HEK293T (cell line): ENCODE measurements around the gene LARP1B.
"Not testable (repeated sequence)": the region's sequence is repeated elsewhere in the genome, so short reads cannot be mapped to it uniquely, and the experiment has no call there.

Experiments used
- CTCF ChIA-PET: fragments of 350-600 bp; formaldehyde crosslinking; extraction: SDS; loops from one replicate; lab custom pipeline; 2021; ENCODE audit warnings: antibody characterized with exemption, inconsistent platforms; lab: Yijun Ruan, JAX
- POLR2A ChIA-PET: fragments of 350-600 bp; formaldehyde crosslinking; extraction: SDS; loops from one replicate; lab custom pipeline; 2020; ENCODE audit warnings: antibody characterized with exemption, inconsistent platforms; lab: Yijun Ruan, JAX
- DNase-seq: peaks from one replicate; pipeline ENCODE4 v3.0.0; 2012; ENCODE audit warnings: mixed read lengths; ENCODE audit errors: extremely low spot score
- ARNT ChIP-seq: fragments of 450-650 bp; IDR thresholded peaks from 2 replicates; pipeline ENCODE4 v1.6.1; 2017; ENCODE audit warnings: mild to moderate bottlenecking
- BHLHE40 ChIP-seq: fragments of 450-650 bp; IDR thresholded peaks from 2 replicates; pipeline ENCODE4 v1.6.1; 2016; ENCODE audit warnings: mild to moderate bottlenecking, moderate library complexity, borderline replicate concordance
- CTBP1 ChIP-seq: fragments of 450-650 bp; IDR thresholded peaks from 2 replicates; pipeline ENCODE4 v1.6.1; 2016; ENCODE audit warnings: borderline replicate concordance
- ELF4 ChIP-seq: fragments of 450-650 bp; IDR thresholded peaks from 2 replicates; pipeline ENCODE4 v1.6.1; 2017; ENCODE audit warnings: antibody characterized with exemption
- FOXA1 ChIP-seq: fragments of 450-650 bp; IDR thresholded peaks from 2 replicates; pipeline ENCODE4 v1.6.1; 2016; ENCODE audit warnings: mild to moderate bottlenecking
- FOXK2 ChIP-seq: fragments of 450-650 bp; IDR thresholded peaks from 2 replicates; pipeline ENCODE4 v1.6.1; 2016; ENCODE audit warnings: mild to moderate bottlenecking
- FOXM1 ChIP-seq: fragments of 450-650 bp; IDR thresholded peaks from 2 replicates; pipeline ENCODE4 v1.6.1; 2017; ENCODE audit warnings: mild to moderate bottlenecking, borderline replicate concordance
- HDGF ChIP-seq: fragments of 450-650 bp; IDR thresholded peaks from 2 replicates; pipeline ENCODE4 v1.6.1; 2017; ENCODE audit warnings: antibody characterized with exemption, borderline replicate concordance
- L3MBTL2 ChIP-seq: fragments of 450-650 bp; conservative IDR thresholded peaks from 2 replicates; pipeline ENCODE4 v1.6.1; 2016; ENCODE audit warnings: mild to moderate bottlenecking
- LEF1 ChIP-seq: fragments of 450-650 bp; IDR thresholded peaks from 2 replicates; pipeline ENCODE4 v1.6.1; 2017; ENCODE audit warnings: mild to moderate bottlenecking, borderline replicate concordance
- NFRKB ChIP-seq: fragments of 450-650 bp; IDR thresholded peaks from 2 replicates; pipeline ENCODE4 v1.6.1; 2016; ENCODE audit warnings: mild to moderate bottlenecking, moderate library complexity
- PKNOX1 ChIP-seq: fragments of 450-650 bp; IDR thresholded peaks from 2 replicates; pipeline ENCODE4 v1.6.1; 2016
- SP1 ChIP-seq: fragments of 450-650 bp; IDR thresholded peaks from 2 replicates; pipeline ENCODE4 v1.6.1; 2017
- SUZ12 ChIP-seq: fragments of 450-650 bp; IDR thresholded peaks from 2 replicates; pipeline ENCODE4 v1.6.1; 2016; ENCODE audit warnings: mild to moderate bottlenecking
- TARDBP ChIP-seq: fragments of 450-650 bp; IDR thresholded peaks from 2 replicates; pipeline ENCODE4 v1.6.1; 2016
- ZNF384 ChIP-seq: fragments of 450-650 bp; IDR thresholded peaks from 2 replicates; pipeline ENCODE4 v1.6.1; 2016

Gene LARP1B

DNA sequence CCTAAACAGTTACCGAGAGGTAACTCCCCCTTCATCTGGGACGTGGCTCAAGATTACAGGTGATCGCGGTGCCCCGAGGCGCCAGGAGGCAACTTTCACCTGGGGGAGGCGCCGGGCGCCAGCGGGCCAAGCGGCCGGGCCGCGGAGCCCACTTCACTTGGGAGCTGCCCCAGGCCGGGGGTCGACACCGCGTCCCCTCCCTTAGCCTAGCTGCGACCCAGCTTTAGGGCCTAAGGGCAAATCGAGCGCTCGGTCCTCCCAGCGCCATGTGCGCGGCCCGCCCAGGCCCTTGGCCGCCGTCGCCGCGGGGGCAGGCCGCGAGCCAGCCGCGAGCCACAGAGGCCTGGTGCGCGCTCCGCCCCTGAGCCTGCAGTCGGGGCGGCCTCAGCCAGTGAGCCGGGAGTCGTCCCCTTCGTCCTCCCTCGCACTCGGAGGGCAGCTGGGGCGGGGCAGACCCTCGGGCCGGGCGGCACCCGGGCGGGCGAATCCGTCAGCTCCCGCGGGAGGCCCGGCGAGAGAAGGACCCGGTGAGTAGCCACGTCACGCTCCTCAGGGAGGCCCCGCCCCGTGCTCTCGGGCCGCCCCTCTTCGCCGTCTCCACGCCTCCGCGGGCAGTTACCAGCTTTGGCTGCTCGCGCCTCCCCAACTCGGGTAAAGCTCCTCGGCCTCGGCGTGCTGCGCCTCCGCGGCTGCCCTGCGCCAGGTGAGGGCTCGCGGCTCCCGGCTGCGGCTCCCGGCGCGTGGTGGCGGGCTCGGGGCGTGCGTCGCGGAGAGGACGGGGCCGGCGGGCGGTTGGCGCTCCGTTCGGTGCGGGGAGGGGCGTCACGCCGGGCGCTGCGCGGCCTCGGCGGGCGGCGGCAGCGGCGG lies at the start of gene LARP1B:
LARP1B (plus strand) TSS at position 614 of the 867 bp plus-strand sequence. CDS start 13,640 bp downstream, outside the sequence.
- POLR2A ChIA-PET: interaction anchor here (0.6 to 2.7 kb wide), 16 partner anchors 8 to 458 kb away, joined by 3 to 24 read pairs (median 4); partner anchors contain the start of genes ABHD18, HSPA4L, INTU and MFSD8
- TF ChIP-seq FOXA1: no peak
- TF ChIP-seq ARNT: 0 out of 2 replicates have a peak, but pooled peaks have one; percentile 34
- peak; percentile 23; the same call in 1 of the 2 replicates for TF ChIP-seq PKNOX1
- TF ChIP-seq CTBP1: no peak
- TF ChIP-seq L3MBTL2: peak; percentile 70; the same call in 1 of the 2 replicates
- TF ChIP-seq LEF1: peak; percentile 87; the same call in 1 of the 2 replicates
- TF ChIP-seq NFRKB: no peak
- no peak for TF ChIP-seq SP1
- TF ChIP-seq SUZ12: no peak
- no peak for TF ChIP-seq ELF4
- TF ChIP-seq ZNF384: no peak
- peak; percentile 39 for TF ChIP-seq FOXM1
- TF ChIP-seq BHLHE40: no peak
- CTCF ChIA-PET: interaction anchor here (0.7 to 0.9 kb wide), 3 partner anchors 9 to 334 kb away, joined by 3 to 5 read pairs (median 4); no protein-coding TSS in a partner anchor
- peak; percentile 93 for DNase-seq

DNA sequence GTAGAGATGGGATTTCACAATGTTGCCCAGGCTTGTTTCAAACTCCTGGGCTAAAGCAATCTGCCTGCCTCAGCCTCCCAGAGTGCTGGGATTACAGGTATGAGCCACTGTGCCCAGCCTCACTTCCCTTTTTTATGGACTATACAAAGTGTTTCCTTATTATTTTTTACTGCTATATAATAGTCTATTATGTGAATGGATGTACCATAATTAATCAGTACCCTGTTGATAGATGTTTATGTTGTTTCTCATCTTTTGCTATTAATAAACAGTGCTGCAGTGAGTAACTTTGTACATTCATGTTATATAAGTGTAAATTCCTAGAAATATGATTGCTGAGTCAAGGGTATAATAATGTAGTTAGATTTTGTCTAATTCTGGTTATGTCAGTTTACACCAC lies 35.8 kb upstream of the LARP1B start:
- ChIA-PET CTCF (no interaction called here), POLR2A (no interaction called here)
- no peak for DNase-seq
- TF ChIP-seq ELF4 (no peak), SUZ12 (no peak), FOXK2 (no peak), FOXA1 (no peak), HDGF (no peak), PKNOX1 (no peak), LEF1 (no peak), FOXM1 (no peak), CTBP1 (no peak), L3MBTL2 (no peak), TARDBP (no peak), SP1 (no peak), ZNF384 (no peak), NFRKB (no peak), BHLHE40 (no peak)

GRCh38 chr4:128029907-128030306 lies 31.2 kb upstream of the LARP1B start:
- POLR2A ChIA-PET: no interaction called here
- TF ChIP-seq FOXK2: no peak
- TF ChIP-seq NFRKB: no peak
- no peak for TF ChIP-seq HDGF
- TF ChIP-seq TARDBP: no peak
- no peak for TF ChIP-seq FOXM1
- TF ChIP-seq CTBP1: no peak
- no peak for TF ChIP-seq SUZ12
- TF ChIP-seq PKNOX1: no peak
- no peak for TF ChIP-seq ZNF384
- TF ChIP-seq FOXA1: no peak
- TF ChIP-seq LEF1: no peak
- TF ChIP-seq SP1: no peak
- TF ChIP-seq ARNT: no peak
- TF ChIP-seq L3MBTL2: no peak
- no peak for TF ChIP-seq BHLHE40
- TF ChIP-seq ELF4: no peak
- CTCF ChIA-PET: no interaction called here
- no peak for DNase-seq

DNA sequence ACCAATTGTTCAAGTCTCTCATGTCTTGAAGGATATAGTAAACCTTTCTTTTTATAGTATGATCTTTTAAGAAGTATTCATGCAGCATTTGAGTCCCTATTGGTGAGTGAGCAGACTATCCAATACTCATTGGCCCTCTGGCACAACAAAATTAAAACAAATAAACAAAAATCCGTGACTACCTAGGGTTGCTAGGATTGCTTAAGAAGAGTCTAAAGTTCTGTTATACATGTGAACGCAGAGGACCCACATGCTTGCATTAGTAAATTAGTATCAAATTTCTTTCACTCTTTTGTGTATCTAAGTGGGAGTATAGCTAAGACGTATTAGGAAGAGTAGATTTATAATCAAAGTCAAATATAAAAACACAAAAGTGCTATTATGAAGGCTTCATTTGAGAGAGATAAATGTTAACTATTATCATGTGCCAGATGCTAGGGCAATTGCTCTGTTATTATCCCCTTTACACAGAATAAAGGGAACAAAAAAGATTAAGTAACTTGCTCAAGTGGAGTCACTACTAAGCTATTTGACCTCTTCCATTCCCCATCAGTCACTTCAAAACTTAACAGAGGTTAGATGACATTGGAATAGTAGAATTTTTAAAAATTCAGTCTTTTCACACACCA lies 29.2 kb upstream of the LARP1B start:
- ChIA-PET POLR2A (no interaction called here), CTCF (interaction anchor here (1.0 kb wide), 1 partner anchor 27 kb away, joined by 3 read pairs; no protein-coding TSS in a partner anchor)
- TF ChIP-seq ZNF384 (no peak), NFRKB (no peak), ARNT (no peak), HDGF (no peak), FOXM1 (no peak), FOXK2 (no peak), FOXA1 (no peak), TARDBP (no peak), SP1 (no peak), BHLHE40 (no peak)
- DNase-seq: no peak

GRCh38 chr4:128039568-128039967 lies 21.5 kb upstream of the LARP1B start:
- POLR2A ChIA-PET: no interaction called here
- CTCF ChIA-PET: no interaction called here
- TF ChIP-seq CTBP1 (no peak), HDGF (no peak), TARDBP (no peak), PKNOX1 (peak; percentile 45), L3MBTL2 (no peak)
- no peak for DNase-seq

DNA sequence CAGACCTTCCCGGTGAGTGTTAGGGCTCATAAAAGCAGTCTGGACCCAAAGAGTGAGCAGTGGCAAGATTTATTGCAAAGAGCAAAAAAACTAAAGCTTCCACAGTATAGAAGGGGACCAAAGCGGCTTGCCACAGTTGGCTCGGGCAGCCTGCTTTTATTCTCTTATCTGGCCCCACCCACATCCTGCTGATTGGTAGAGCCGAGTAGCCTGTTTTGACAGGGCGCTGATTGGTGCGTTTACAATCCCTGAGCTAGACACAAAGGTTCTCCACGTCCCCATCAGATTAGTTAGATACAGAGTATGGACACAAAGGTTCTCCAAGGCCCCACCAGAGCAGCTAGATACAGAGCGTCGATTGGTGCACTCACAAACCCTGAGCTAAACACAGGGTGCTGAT lies 14.1 kb upstream of the LARP1B start:
- POLR2A ChIA-PET, CTCF ChIA-PET, DNase-seq: not testable (repeated sequence)

- POLR2A ChIA-PET, CTCF ChIA-PET, DNase-seq: not testable (repeated sequence)
Measured at GRCh38 chr4:128047514-128047913, 13.6 kb upstream of the LARP1B start.
